RWPE1 (cell line): ENCODE measurements around the gene CASTOR1.

Source experiments
- CTCF ChIA-PET: fragments of 350-600 bp; sonication (Branson Sonifier 250); formaldehyde crosslinking; extraction: SDS; loops from one replicate; lab custom pipeline; 2021; lab: Yijun Ruan, JAX
- POLR2A ChIA-PET: fragments of 400-600 bp; formaldehyde crosslinking; extraction: SDS; loops from one replicate; lab custom pipeline; 2020; ENCODE audit warnings: antibody characterized with exemption; ENCODE audit not compliant: low non-redundant PET; lab: Yijun Ruan, JAX
- DNase-seq: peaks from one replicate; pipeline ENCODE4 v3.0.0; 2012; ENCODE audit warnings: low spot score
- H3K27ac ChIP-seq: fragments of 450-650 bp; 2 replicates; pipeline ENCODE4 v1.5.1; 2017
- TF ChIP-seq, protein P1 (sequence below): fragments of 450-650 bp; conservative IDR thresholded peaks from 2 replicates; pipeline ENCODE4 v1.5.1; 2017; ENCODE audit warnings: low read depth, mild to moderate bottlenecking

CASTOR1 gene

DNA sequence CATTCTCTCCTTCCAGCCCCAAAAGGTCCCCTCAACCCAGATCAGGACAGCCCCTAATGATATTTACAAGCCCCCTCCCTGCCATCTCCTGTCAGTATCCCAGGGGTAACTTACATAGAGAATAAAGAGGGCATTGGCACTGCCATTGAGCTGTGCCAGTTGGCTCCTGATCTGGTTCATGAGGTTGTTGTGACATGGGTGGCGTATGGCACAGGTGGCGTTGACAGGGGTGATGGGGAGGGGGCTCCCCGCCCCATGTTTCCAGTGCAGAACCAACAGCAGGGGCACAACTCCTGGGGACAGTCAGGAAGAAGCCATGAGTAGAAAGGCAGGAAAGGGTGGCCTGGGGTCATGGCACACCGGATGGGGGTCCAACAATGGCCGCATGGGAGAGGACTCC lies 44.7 kb downstream of the CASTOR1 start:
- POLR2A ChIA-PET, result no interaction called here
- TF ChIP-seq, protein P1, sequence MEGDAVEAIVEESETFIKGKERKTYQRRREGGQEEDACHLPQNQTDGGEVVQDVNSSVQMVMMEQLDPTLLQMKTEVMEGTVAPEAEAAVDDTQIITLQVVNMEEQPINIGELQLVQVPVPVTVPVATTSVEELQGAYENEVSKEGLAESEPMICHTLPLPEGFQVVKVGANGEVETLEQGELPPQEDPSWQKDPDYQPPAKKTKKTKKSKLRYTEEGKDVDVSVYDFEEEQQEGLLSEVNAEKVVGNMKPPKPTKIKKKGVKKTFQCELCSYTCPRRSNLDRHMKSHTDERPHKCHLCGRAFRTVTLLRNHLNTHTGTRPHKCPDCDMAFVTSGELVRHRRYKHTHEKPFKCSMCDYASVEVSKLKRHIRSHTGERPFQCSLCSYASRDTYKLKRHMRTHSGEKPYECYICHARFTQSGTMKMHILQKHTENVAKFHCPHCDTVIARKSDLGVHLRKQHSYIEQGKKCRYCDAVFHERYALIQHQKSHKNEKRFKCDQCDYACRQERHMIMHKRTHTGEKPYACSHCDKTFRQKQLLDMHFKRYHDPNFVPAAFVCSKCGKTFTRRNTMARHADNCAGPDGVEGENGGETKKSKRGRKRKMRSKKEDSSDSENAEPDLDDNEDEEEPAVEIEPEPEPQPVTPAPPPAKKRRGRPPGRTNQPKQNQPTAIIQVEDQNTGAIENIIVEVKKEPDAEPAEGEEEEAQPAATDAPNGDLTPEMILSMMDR, result no peak
- no peak for DNase-seq
- CTCF ChIA-PET, result no interaction called here
- H3K27ac ChIP-seq, result no peak overlapping the region

DNA sequence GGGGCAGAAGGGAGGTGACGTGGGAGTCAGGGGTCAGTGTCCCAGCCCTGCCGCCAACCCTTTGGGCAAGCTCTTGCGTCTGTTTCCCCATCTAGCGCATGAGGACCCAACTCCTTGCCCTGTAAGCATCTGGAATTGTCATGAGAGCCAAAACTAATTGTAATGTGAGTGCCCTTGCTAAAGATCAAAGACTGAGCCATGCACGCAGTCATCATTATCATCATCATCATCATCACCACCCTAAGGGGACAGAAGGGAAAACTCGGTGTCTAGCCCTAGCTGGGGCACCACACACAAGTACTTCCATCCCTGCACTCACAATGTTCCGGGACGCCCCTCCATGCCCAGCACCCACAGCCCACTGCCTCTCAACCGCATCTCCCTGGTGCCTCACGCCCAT lies 45.2 kb downstream of the CASTOR1 start:
- TF ChIP-seq, protein P1, result no peak
- DNase-seq, result no peak
- ChIA-PET CTCF (no interaction called here), POLR2A (no interaction called here)
- H3K27ac ChIP-seq, result no peak overlapping the region

DNA sequence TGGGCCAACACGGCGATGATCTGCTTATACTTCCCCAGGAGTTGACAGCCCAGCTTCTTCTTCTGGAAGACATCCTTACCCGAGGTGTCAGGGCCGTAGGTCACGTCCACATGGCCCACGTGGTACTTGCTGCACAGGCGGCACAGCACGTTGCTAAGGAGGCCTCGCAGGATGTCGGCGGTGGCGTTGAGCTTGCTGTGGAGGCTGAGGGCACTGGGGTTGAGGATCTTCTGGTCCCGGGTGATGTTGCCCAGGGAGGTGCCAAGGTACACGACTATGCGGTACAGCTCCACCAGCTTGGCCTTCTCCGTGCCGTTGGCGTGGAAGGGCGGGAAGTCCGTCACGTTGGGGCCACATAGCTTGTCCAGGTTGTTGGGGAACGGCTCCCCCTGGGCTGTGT lies 45.6 kb downstream of the CASTOR1 start:
- TF ChIP-seq, protein P1, result no peak
- H3K27ac ChIP-seq, result no peak overlapping the region
- DNase-seq, result no peak
- POLR2A ChIA-PET, result no interaction called here
- CTCF ChIA-PET, result no interaction called here

- ChIA-PET CTCF (no interaction called here), POLR2A (no interaction called here)
- no peak for DNase-seq
- TF ChIP-seq, protein P1, result no peak
- no peak overlapping the region for H3K27ac ChIP-seq
Observed at GRCh38 chr22:30241576-30242371, 47.5 kb downstream of the CASTOR1 start.

- TF ChIP-seq, protein P1, result no peak
- no peak for DNase-seq
- ChIA-PET CTCF (no interaction called here), POLR2A (no interaction called here)
- no peak overlapping the region for H3K27ac ChIP-seq
Observed at GRCh38 chr22:30240541-30241417, 48.5 kb downstream of the CASTOR1 start.

- TF ChIP-seq, protein P1, result no peak
- no peak overlapping the region for H3K27ac ChIP-seq
- DNase-seq, result no peak
- ChIA-PET CTCF (no interaction called here), POLR2A (no interaction called here)
Observed at GRCh38 chr22:30239488-30240405, 49.6 kb downstream of the CASTOR1 start.
